VCaP (cell line): ENCODE data around the gene ETV1.

Experiments used
- H3K27ac ChIP-seq: fragments of 450-650 bp; 2 replicates; pipeline ENCODE4 v1.5.1; 2017
- CTCF ChIP-seq: fragments of 450-650 bp; conservative IDR thresholded peaks from 2 replicates; pipeline ENCODE4 v1.5.1; 2017; ENCODE audit warnings: mild to moderate bottlenecking, moderate library complexity

The ETV1 gene

GRCh38 chr7:13879143-13879542 is 110.3 kb downstream of the ETV1 start:
- TF ChIP-seq CTCF, result no peak
- no peak overlapping the region for H3K27ac ChIP-seq

DNA sequence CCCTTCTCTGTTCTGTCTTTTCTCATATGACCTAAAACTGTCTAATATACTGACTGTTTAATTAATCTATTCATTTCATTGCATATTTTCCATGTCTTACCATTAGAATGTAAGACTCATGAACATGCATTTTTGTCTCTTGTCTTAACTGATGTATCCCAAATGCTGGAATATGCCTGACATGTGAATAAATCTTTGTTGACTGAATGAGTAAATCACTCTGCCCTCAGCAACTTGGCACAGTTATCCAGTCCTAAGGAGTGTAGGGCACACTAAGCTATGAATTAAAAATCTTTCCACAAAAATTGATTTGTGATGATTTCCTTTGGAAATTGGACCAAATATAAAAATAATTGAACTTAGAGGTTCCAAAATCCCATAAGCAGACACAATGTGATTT is 111.3 kb downstream of the ETV1 start:
- no peak overlapping the region for H3K27ac ChIP-seq
- TF ChIP-seq CTCF, result no peak

DNA sequence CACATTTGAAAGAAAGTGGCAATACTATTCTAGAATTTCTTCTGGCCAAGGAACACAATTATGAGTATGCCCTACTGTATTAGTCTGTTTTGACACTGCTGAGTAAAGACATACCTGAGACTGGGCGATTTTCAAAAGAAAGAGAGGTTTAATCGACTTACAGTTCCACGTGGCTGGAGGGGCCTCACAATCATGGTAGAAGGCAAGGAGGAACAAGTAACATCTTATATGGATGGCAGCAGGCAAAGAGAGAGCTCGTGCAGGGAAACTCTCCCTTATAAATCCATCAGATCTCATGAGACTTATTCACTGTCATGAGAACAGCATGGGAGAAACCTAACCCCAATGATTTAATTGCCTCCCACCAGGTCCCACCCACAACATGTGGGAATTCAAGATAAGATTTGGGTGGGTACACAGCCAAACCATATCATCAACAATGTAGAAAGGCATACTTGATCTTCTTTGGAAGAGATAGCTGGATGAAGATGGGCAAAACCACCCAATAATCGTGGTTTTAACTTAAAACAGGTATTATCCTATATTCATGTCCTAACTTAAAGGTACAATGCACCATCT is 113.9 kb downstream of the ETV1 start:
- TF ChIP-seq CTCF, result no peak
- no peak overlapping the region for H3K27ac ChIP-seq

DNA sequence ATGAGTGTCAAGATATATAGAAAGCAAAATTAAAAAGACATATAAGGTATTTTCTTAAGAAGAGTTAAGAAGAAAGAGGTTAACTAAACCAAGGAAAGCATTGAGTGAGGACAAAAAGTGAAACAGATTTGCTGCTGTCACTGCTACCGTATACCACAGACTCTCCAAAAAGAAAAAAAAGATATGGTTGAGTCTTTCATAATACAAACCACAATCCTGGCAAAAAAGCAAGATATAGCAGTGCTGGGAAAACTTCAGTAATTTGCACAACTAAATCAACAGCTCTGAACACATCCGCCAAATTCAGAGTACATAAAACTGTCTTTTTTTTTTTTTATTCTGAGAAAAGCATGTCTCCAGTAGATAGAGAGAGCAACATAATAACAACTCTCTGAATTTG is 114.7 kb downstream of the ETV1 start:
- TF ChIP-seq CTCF, result no peak
- no peak overlapping the region for H3K27ac ChIP-seq

DNA sequence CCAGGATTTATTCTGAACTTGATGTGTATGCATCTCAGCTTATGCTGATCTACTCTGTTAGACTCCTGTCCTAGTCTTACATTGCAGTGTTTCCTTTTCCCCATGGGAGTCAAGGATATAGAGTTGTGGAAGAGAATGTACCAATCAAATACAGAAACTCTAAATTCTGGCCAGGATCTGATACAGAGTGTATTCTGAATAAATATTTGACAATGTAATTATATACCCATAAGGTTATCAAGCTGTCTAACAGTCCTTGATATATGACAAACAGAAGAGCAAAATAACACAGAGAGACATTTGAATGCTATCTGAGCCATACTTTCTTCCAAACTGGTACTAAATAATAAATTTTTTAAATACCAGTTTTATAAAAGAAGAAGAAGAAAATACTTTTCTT is 116.8 kb downstream of the ETV1 start:
- no peak for TF ChIP-seq CTCF
- H3K27ac ChIP-seq, result no peak overlapping the region

- TF ChIP-seq CTCF, result no peak
- no peak overlapping the region for H3K27ac ChIP-seq
Observed at GRCh38 chr7:13871008-13871407, 118.5 kb downstream of the ETV1 start.

- TF ChIP-seq CTCF, result no peak
- H3K27ac ChIP-seq, result no peak overlapping the region
Observed at GRCh38 chr7:13860734-13861133, 128.7 kb downstream of the ETV1 start.

DNA sequence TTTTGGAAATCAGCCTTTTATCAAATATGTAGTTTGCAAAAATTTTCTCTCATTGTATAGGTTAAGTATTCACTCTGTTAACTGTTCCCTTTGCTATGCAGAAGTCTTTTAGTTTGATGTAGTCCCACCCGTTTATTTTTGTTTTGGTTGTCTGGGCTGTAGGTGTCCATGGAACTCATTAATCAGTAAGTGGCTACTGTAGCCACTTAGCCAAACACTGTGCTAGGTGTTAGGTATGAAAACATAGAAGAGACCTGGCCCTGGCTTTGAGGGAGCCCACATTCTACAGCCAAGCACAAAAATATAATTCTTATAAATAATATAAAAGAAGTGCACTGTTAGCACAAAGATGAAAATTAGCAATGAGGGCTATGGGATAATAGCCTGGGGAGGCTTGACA is 133.5 kb downstream of the ETV1 start:
- no peak overlapping the region for H3K27ac ChIP-seq
- TF ChIP-seq CTCF, result no peak
